HepG2 (cell line): ENCODE results near the gene MAPK8IP3. TPM values are rescaled to one million over a fixed set of nuclear protein-coding genes. Genes with fewer than 3 reads are reported as not detected.

ENCODE experiments used
- ARHGAP35 ChIP-seq: sonication (generic); formaldehyde crosslinking; IDR thresholded peaks from 2 replicates; pipeline ENCODE4 v1.9.0; 2022; ENCODE audit warnings: mild to moderate bottlenecking, inconsistent platforms, moderate library complexity, missing genetic modification reagents, borderline replicate concordance
- FIP1L1 ChIP-seq: fragments of 200-400 bp; formaldehyde crosslinking; IDR thresholded peaks from 2 replicates; pipeline ENCODE4 v1.6.1; 2018; ENCODE audit warnings: low read depth, mild to moderate bottlenecking, low read length, moderate library complexity, borderline replicate concordance; ENCODE audit not compliant: insufficient read depth
- FOSL1 ChIP-seq: sonication (generic); formaldehyde crosslinking; IDR thresholded peaks from 2 replicates; pipeline ENCODE4 v1.9.0; 2021; ENCODE audit warnings: missing genetic modification reagents, borderline replicate concordance
- HDAC2 ChIP-seq: sonication (generic); formaldehyde crosslinking; IDR thresholded peaks from 2 replicates; pipeline ENCODE4 v1.4.0; 2020; ENCODE audit warnings: missing genetic modification reagents
- KDM2A ChIP-seq: sonication (generic); formaldehyde crosslinking; IDR thresholded peaks from 2 replicates; pipeline ENCODE4 v1.4.0; 2020; ENCODE audit warnings: low read depth, missing genetic modification reagents, borderline replicate concordance
- KDM5A ChIP-seq: fragments of 200-600 bp; sonication (generic); IDR thresholded peaks from 2 replicates; pipeline ENCODE4 v1.7.0; 2018; ENCODE audit warnings: antibody characterized with exemption, mild to moderate bottlenecking, low read length, borderline replicate concordance
- MED13 ChIP-seq: sonication (generic); formaldehyde crosslinking; IDR thresholded peaks from 2 replicates; pipeline ENCODE4 v1.5.0; 2020; ENCODE audit warnings: missing genetic modification reagents
- MZF1 ChIP-seq: sonication (generic); formaldehyde crosslinking; IDR thresholded peaks from 2 replicates; pipeline ENCODE4 v1.8.1; 2023; ENCODE audit warnings: mild to moderate bottlenecking, missing genetic modification reagents, borderline replicate concordance
- POLR2A ChIP-seq, 2 experiments: IDR thresholded peaks; 2 replicates each; pipeline ENCODE4 v1.6.1; 2011; ENCODE audit warnings: low read depth in 2 of 2, low read length in 2 of 2, mild to moderate bottlenecking in 1 of 2, moderate library complexity in 1 of 2; ENCODE audit not compliant: insufficient read depth in 1 of 2
- PPARG ChIP-seq: conservative IDR thresholded peaks from 2 replicates; pipeline ENCODE4 v1.6.1; 2016; ENCODE audit warnings: missing biosample characterization, missing genetic modification reagents
- RBAK ChIP-seq: sonication (generic); formaldehyde crosslinking; IDR thresholded peaks from 2 replicates; pipeline ENCODE4 v1.5.1; 2020; ENCODE audit warnings: mild to moderate bottlenecking, missing genetic modification reagents
- RBFOX2 ChIP-seq: fragments of 200-400 bp; formaldehyde crosslinking; IDR thresholded peaks from 2 replicates; pipeline ENCODE4 v1.6.1; 2017; ENCODE audit warnings: low read depth, mild to moderate bottlenecking, low read length
- TBL1XR1 ChIP-seq: fragments of 150-350 bp; IDR thresholded peaks from 2 replicates; pipeline ENCODE4 v1.6.1; 2014; ENCODE audit warnings: borderline replicate concordance, low read length; ENCODE audit not compliant: partially characterized antibody
- TCF7 ChIP-seq: sonication (generic); IDR thresholded peaks from 2 replicates; pipeline ENCODE4 v1.6.1; 2016; ENCODE audit warnings: antibody characterized with exemption, low read depth
- ZBTB1 ChIP-seq: sonication (generic); formaldehyde crosslinking; IDR thresholded peaks from 2 replicates; pipeline ENCODE4 v1.4.0; 2020; ENCODE audit warnings: missing genetic modification reagents, borderline replicate concordance
- ZFP1 ChIP-seq: IDR thresholded peaks from 2 replicates; pipeline ENCODE4 v1.6.1; 2016
- ZNF10 ChIP-seq: sonication (generic); formaldehyde crosslinking; IDR thresholded peaks from 2 replicates; pipeline ENCODE4 v1.4.0; 2020; ENCODE audit warnings: mild to moderate bottlenecking, low read depth, missing genetic modification reagents, borderline replicate concordance
- ZNF251 ChIP-seq: sonication (generic); formaldehyde crosslinking; IDR thresholded peaks from 2 replicates; pipeline ENCODE4 v1.9.0; 2021; ENCODE audit warnings: mild to moderate bottlenecking, missing genetic modification reagents
- ZNF564 ChIP-seq: sonication (generic); formaldehyde crosslinking; IDR thresholded peaks from 2 replicates; pipeline ENCODE4 v1.8.1; 2023; ENCODE audit warnings: mild to moderate bottlenecking, missing genetic modification reagents
- ZNF670 ChIP-seq: sonication (generic); formaldehyde crosslinking; IDR thresholded peaks from 2 replicates; pipeline ENCODE4 v1.8.0; 2022; ENCODE audit warnings: mild to moderate bottlenecking, missing genetic modification reagents, borderline replicate concordance
- ZNF781 ChIP-seq: sonication (generic); formaldehyde crosslinking; IDR thresholded peaks from 2 replicates; pipeline ENCODE4 v1.5.1; 2020; ENCODE audit warnings: borderline replicate concordance, mild to moderate bottlenecking, missing genetic modification reagents; ENCODE audit errors: not compliant biosample characterization
- ZNF782 ChIP-seq: sonication (generic); formaldehyde crosslinking; IDR thresholded peaks from 2 replicates; pipeline ENCODE4 v1.4.0; 2020; ENCODE audit warnings: missing genetic modification reagents, mild to moderate bottlenecking, borderline replicate concordance
- polyA plus RNA-seq, 8 experiments: library from polyadenylated mRNA; depleted of rRNA in 3 of 8; stranded (reverse) in 7 of 8; unstranded in 1 of 8; fragments of >200 nt; fragmentation: Illumina TruSeq in 4 of 8; extraction: Trizol in 4 of 8; gene quantifications; 2 replicates each; pipeline versions ENCODE4 v1.2.1 to v1.2.3, GENCODE V29; 2011 to 2016; ENCODE audit warnings: low read depth in 4 of 8, missing spikeins in 1 of 8, mixed read lengths in 1 of 8; ENCODE audit not compliant: insufficient read depth in 1 of 8
- total RNA-seq, 5 experiments: library from RNA; depleted of rRNA; stranded (reverse); fragments of >200 nt; fragmentation: Illumina TruSeq; extraction: Trizol; gene quantifications; 2 replicates each; pipeline ENCODE4 v1.2.3, GENCODE V29; 2016; ENCODE audit warnings: low read depth in 1 of 5
- TF ChIP-seq, protein P1 (sequence below): sonication (generic); formaldehyde crosslinking; IDR thresholded peaks from 2 replicates; pipeline ENCODE4 v1.4.0; 2020; ENCODE audit warnings: missing genetic modification reagents
- TF ChIP-seq, protein P2 (sequence below): sonication (generic); formaldehyde crosslinking; IDR thresholded peaks from 2 replicates; pipeline ENCODE4 v1.5.0; 2020; ENCODE audit warnings: missing genetic modification reagents
- TF ChIP-seq, protein P3 (sequence below): IDR thresholded peaks from 2 replicates; pipeline ENCODE4 v1.6.1; 2016; ENCODE audit warnings: mild to moderate bottlenecking
- TF ChIP-seq, protein P4 (sequence below): IDR thresholded peaks from 2 replicates; pipeline ENCODE4 v1.6.1; 2016; ENCODE audit warnings: missing compliant biosample characterization, missing genetic modification reagents, borderline replicate concordance

MAPK8IP3 gene
- total and polyA plus RNA-seq, 2 of the 13 experiments (the other 11 are each of a cell fraction or from before 2014, with no cell fraction given) = 25.1 to 41.7 TPM

DNA sequence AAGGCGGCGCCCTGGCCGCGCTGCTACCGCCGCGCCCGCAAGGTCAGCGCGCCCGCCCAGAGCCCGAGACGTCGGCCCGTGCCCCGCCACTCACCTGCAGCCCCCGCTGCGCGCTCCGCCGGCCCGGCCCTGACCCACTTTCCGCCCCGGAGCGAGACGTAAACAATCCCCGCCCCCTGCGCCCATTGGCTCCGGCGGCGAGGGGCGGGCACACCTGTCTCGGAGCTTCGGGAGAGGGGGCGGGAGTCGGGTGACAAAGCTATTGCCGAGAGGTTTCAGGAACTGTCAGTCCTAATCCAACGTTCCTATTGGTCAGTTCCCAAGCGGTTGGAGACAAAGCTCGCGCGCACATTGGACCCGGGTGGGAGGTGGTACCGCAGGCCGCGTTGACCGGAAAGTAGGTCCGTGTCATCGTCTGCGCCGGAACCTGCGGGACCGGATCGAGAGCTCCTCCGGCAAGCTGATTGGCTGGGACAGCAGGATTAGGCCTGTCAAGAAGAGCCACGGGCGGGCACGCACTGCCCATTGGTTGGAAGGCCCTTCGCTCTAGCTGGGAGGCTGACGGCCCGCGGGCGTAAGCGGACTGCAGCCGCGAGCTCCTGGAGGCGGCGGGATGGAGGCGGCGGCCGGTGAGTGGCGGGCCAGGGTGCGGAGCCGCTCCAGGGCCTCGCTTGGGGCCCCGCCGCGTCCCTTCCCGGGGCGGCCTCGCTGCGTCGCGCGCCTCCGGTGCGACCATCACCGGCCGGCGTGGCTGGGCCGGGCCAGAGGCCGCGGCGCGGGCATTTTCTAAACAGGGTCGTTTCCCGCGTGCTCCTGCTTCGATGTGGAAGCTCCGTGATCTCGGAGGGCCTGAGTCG, 76.6 kb downstream of the MAPK8IP3 start, which contains the start of the genes NUBP2 and SPSB3 (continued):
- no peak for TF ChIP-seq ZNF781 (CRISPR knock-in tag)
- TF ChIP-seq PPARG (CRISPR knock-in tag) = peak; percentile 31; the same call in 1 of the 2 replicates
- TF ChIP-seq TCF7 = no peak
- TF ChIP-seq RBFOX2 = peak; percentile 85
- peak; percentile 36; the same call in 1 of the 2 replicates for TF ChIP-seq KDM5A
- no peak for TF ChIP-seq ZNF670
- TF ChIP-seq, protein P1, sequence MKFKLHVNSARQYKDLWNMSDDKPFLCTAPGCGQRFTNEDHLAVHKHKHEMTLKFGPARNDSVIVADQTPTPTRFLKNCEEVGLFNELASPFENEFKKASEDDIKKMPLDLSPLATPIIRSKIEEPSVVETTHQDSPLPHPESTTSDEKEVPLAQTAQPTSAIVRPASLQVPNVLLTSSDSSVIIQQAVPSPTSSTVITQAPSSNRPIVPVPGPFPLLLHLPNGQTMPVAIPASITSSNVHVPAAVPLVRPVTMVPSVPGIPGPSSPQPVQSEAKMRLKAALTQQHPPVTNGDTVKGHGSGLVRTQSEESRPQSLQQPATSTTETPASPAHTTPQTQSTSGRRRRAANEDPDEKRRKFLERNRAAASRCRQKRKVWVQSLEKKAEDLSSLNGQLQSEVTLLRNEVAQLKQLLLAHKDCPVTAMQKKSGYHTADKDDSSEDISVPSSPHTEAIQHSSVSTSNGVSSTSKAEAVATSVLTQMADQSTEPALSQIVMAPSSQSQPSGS (CRISPR knock-in tag) = peak; percentile 66; the same call in 1 of the 2 replicates
- TF ChIP-seq RBAK = no peak
- TF ChIP-seq ZBTB1 (CRISPR knock-in tag) = no peak
- no peak for TF ChIP-seq MZF1 (CRISPR knock-in tag)
- TF ChIP-seq ZNF10 = no peak
- no peak for TF ChIP-seq ZNF782 (CRISPR knock-in tag)
- TF ChIP-seq, protein P2, sequence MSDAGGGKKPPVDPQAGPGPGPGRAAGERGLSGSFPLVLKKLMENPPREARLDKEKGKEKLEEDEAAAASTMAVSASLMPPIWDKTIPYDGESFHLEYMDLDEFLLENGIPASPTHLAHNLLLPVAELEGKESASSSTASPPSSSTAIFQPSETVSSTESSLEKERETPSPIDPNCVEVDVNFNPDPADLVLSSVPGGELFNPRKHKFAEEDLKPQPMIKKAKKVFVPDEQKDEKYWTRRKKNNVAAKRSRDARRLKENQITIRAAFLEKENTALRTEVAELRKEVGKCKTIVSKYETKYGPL (CRISPR knock-in tag) = no peak
- TF ChIP-seq KDM2A (CRISPR knock-in tag) = peak; percentile 94
- TF ChIP-seq, protein P3, sequence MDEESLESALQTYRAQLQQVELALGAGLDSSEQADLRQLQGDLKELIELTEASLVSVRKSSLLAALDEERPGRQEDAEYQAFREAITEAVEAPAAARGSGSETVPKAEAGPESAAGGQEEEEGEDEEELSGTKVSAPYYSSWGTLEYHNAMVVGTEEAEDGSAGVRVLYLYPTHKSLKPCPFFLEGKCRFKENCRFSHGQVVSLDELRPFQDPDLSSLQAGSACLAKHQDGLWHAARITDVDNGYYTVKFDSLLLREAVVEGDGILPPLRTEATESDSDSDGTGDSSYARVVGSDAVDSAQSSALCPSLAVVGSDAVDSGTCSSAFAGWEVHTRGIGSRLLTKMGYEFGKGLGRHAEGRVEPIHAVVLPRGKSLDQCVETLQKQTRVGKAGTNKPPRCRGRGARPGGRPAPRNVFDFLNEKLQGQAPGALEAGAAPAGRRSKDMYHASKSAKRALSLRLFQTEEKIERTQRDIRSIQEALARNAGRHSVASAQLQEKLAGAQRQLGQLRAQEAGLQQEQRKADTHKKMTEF (CRISPR knock-in tag) = peak; percentile 27; the same call in 1 of the 2 replicates
- TF ChIP-seq FIP1L1 = no peak
- TF ChIP-seq HDAC2 (CRISPR knock-in tag) = 0 out of 2 replicates have a peak, but pooled peaks have one; percentile 39
- TF ChIP-seq, protein P4, sequence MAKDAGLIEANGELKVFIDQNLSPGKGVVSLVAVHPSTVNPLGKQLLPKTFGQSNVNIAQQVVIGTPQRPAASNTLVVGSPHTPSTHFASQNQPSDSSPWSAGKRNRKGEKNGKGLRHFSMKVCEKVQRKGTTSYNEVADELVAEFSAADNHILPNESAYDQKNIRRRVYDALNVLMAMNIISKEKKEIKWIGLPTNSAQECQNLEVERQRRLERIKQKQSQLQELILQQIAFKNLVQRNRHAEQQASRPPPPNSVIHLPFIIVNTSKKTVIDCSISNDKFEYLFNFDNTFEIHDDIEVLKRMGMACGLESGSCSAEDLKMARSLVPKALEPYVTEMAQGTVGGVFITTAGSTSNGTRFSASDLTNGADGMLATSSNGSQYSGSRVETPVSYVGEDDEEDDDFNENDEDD (CRISPR knock-in tag) = peak; percentile 30; the same call in 1 of the 2 replicates
- TF ChIP-seq ZNF564 = no peak
- no peak for TF ChIP-seq FOSL1 (CRISPR knock-in tag)
- no peak for TF ChIP-seq ZNF251 (CRISPR knock-in tag)
- peak; percentile 41 to 74; a peak in 3 of 4 replicates for TF ChIP-seq POLR2A (IDR thresholded peaks at IDR 0.05; ENCODE audit: insufficient read depth in 1 of 2, low read depth in 2 of 2, low read length in 2 of 2)
- no peak for TF ChIP-seq ZFP1
- no peak for TF ChIP-seq ARHGAP35 (CRISPR knock-in tag)
- TF ChIP-seq MED13 (CRISPR knock-in tag) = no peak
- TF ChIP-seq TBL1XR1 = peak; percentile 28
